ENCODE results near the gene AFAP1L1.

AFAP1L1 gene

DNA sequence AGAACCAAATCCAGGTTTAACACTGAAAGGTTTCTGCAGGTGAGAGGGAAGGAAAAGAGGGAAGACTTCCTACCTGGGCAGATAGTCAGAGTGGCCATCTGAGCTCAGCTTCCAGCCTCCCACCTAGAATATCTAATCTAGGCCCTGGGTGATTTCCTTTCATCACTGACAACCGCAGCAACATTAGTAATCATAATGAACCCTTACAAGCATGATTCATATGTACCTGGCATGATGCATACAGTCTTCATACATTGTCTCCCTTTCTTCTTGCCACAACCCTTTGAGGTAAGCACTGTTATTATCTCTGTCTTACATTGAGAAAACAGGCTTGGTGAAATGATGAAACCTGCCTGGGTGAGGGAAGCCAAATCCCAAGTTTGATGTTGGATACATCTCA is 13.5 kb downstream of the AFAP1L1 start:
- TF ChIP-seq, protein P1, sequence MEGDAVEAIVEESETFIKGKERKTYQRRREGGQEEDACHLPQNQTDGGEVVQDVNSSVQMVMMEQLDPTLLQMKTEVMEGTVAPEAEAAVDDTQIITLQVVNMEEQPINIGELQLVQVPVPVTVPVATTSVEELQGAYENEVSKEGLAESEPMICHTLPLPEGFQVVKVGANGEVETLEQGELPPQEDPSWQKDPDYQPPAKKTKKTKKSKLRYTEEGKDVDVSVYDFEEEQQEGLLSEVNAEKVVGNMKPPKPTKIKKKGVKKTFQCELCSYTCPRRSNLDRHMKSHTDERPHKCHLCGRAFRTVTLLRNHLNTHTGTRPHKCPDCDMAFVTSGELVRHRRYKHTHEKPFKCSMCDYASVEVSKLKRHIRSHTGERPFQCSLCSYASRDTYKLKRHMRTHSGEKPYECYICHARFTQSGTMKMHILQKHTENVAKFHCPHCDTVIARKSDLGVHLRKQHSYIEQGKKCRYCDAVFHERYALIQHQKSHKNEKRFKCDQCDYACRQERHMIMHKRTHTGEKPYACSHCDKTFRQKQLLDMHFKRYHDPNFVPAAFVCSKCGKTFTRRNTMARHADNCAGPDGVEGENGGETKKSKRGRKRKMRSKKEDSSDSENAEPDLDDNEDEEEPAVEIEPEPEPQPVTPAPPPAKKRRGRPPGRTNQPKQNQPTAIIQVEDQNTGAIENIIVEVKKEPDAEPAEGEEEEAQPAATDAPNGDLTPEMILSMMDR (IDR thresholded peaks at IDR 0.05; ENCODE audit: insufficient read depth, low read length, missing control alignments) = no peak
- ChIA-PET POLR2A (no interaction called here), CTCF (interaction anchor here (1.9 kb wide), 1 partner anchor 16 kb away, joined by 7 read pairs; no protein-coding TSS in a partner anchor)
- no peak for DNase-seq (ENCODE audit: low read depth, low spot score)
- H3K4me3 ChIP-seq (ENCODE audit: low read depth, low read length) = no peak overlapping the region

- TF ChIP-seq, protein P1 (IDR thresholded peaks at IDR 0.05; ENCODE audit: insufficient read depth, low read length, missing control alignments) = no peak
- no peak for DNase-seq (ENCODE audit: low read depth, low spot score)
- no peak overlapping the region for H3K4me3 ChIP-seq (ENCODE audit: low read depth, low read length)
- CTCF ChIA-PET = interaction anchor here (0.8 to 1.5 kb wide), 4 partner anchors 9 to 84 kb away, joined by 3 to 5 read pairs (median 4); no protein-coding TSS in a partner anchor
- POLR2A ChIA-PET = no interaction called here
Observed at GRCh38 chr5:149288436-149288835, 16.8 kb downstream of the AFAP1L1 start.

- TF ChIP-seq, protein P1 (IDR thresholded peaks at IDR 0.05; ENCODE audit: insufficient read depth, low read length, missing control alignments) = no peak
- CTCF ChIA-PET = interaction anchor here (2.9 kb wide), 1 partner anchor 11 kb away, joined by 9 read pairs; no protein-coding TSS in a partner anchor
- no peak for DNase-seq (ENCODE audit: low read depth, low spot score)
- POLR2A ChIA-PET = no interaction called here
- no peak overlapping the region for H3K4me3 ChIP-seq (ENCODE audit: low read depth, low read length)
Observed at GRCh38 chr5:149289301-149289700, 17.6 kb downstream of the AFAP1L1 start.

DNA sequence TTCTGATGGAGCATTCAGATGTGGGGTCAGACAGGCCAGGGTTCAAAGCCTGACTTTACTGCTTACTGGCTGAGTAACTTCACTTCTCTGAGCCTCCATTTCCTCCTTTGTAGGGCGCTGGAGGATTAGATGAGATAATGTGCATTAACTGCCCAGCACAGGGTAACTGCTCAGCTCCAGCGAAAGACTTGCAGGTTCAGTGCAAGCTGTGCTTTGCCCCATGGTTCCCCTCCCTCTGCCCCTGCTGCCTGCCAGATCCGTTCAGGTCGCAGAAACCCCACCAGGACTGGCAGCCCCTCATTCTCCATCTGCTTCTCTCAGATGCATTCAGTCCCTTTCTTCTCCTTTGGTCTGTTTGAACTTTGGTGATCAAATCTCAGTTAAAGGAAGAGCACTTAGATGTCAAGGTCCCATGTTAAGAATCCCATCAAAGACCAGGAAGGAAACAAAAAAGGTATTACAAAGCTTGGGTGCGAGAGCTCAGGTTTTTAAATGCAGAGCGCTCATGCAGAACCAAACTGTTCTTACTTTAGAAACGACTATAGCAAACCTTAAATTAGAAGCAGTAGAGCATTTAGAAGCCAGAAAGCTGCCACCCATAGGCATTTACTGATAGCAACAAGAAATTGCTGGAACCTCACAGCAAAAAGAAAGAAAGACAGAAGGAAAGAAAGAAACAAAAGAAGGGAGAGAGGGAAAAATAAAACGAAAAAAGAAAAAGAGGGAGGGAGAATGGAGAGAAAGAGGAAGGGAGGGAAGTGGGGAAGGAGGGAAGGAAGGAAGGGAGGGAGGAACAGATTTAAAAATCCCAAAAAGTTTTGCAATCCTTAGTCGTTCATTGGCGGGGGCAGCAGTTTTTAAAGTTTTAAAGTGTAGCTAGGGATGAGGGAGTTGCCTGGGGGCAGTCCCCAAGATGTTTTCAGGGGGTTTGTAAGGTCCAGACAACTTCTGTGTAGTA is 23.5 kb downstream of the AFAP1L1 start:
- TF ChIP-seq, protein P1 (IDR thresholded peaks at IDR 0.05; ENCODE audit: insufficient read depth, low read length, missing control alignments) = no peak
- no peak for DNase-seq (ENCODE audit: low read depth, low spot score)
- ChIA-PET CTCF (interaction anchor here (0.9 to 1.5 kb wide), 3 partner anchors 23 to 72 kb away, joined by 3 to 4 read pairs (median 3); no protein-coding TSS in a partner anchor), POLR2A (no interaction called here)
- H3K4me3 ChIP-seq (ENCODE audit: low read depth, low read length) = no peak overlapping the region

GRCh38 chr5:149297340-149298025 is 25.8 kb downstream of the AFAP1L1 start:
- POLR2A ChIA-PET = no interaction called here
- CTCF ChIA-PET = interaction anchor here (0.7 to 6.7 kb wide), 4 partner anchors 17 to 71 kb away, joined by 3 to 42 read pairs (median 6); no protein-coding TSS in a partner anchor

More at GRCh38 chr5:149297340-149298025, 25.8 kb downstream of the AFAP1L1 start:
- TF ChIP-seq, protein P1 (IDR thresholded peaks at IDR 0.05; ENCODE audit: insufficient read depth, low read length, missing control alignments) = no peak
- no peak for DNase-seq (ENCODE audit: low read depth, low spot score)
- no peak overlapping the region for H3K4me3 ChIP-seq (ENCODE audit: low read depth, low read length)

Measured in AG04449 (cell line).